Stimulated activated CD8-positive, alpha-beta memory T cell treated with anti-CD3 and anti-CD28 coated beads, Interleukin-2, amount 100 ng/mL, for 1 hour (primary cell): ENCODE measurements around the gene ZNF264.
"Not testable (repeated sequence)": the region's sequence is repeated elsewhere in the genome, so short reads cannot be mapped to it uniquely, and the experiment has no call there.

Source experiments
- DNase-seq, 2 donors: peaks; one replicate each; pipeline ENCODE4 v3.0.0-alpha.2; 2020; ENCODE audit warnings: low read depth in 2 of 2

Gene ZNF264

DNA sequence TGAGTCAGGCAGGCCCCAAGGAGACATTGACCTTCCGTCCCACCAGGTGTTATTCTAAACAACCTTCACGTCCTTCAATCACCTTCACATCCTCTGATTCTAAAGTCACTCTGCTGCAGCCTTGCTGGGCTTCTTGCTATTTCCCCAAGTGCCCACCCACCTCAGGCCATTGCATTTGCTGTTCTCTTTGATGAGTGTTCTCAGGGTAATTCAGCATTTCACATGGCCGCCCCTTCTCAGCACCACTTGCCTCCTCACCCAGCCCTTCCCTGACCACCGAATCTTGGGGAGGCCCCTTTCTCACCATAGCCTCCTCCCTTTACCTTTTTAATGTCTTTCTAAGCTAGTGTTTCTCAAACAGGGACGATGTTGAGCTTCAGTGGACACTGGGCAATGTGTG lies 53.8 kb downstream of the ZNF264 start:
- no peak for DNase-seq

DNA sequence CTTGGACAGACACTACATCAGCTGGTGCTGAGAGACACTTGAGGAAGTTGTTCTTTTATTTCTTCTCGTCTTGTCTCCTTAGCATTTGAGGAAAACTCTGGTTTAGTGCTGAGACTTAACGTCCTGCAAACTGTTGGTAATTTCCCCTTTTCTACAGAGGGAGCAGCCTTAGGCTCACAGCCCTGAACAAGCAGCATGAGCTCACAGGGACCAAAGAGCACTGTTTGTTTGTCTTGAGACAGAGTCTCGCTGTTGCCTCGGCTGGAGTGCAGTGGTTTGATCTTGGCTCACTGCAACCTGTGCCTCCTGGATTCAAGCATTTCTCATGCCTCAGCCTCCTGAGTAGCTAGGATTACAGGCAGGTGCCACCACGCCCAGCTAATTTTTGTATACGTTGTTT lies 54.7 kb downstream of the ZNF264 start:
- DNase-seq, result no peak

DNA sequence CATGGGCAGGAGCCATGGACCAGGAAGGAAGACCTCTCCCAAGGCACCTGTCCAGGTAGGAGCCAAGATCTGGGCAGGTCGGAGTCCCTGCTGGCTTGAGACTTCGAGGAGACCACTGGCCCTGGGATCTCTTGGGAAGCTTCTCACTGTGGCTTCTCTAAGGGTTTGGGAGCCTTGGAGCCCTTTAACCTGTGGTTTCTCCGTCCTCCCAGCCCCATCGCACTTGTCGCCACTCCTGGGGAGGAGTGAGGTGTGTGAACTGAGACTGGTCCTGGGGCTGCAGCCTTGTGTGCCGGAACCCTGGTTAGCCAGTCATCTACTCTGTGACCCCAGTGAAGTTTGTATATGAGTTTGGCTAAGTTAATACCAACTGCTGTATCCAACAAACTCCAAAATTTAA lies 57.3 kb downstream of the ZNF264 start:
- DNase-seq, result no peak

DNA sequence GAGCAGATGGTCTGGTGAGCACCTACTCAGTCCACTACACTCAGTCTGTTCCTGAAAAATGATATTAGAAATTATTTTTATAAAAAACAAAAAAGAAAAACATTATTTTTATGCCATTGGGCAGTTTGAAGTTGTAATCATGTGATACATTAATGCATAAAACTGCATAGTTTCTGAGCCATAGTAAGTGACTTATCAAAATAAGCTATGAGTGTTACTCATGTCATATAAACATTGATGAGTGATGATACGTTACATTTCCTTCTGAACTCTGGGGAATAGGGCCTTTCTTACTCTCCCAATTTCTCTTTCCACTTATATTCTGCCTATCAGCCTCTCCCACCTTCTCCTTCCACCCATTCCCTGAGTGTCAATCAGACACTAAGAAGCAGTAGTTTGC lies 58.0 kb downstream of the ZNF264 start:
- DNase-seq, result no peak

DNA sequence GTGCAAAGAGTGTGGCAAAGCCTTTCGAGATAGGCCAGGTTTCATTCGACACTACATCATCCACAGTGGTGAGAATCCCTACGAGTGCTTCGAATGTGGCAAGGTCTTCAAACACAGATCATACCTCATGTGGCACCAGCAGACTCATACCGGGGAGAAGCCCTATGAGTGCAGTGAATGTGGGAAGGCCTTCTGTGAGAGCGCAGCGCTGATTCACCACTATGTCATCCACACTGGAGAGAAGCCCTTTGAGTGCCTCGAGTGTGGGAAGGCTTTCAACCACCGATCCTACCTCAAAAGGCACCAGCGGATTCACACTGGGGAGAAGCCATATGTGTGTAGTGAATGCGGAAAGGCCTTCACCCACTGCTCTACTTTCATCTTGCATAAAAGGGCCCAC lies 62.5 kb downstream of the ZNF264 start:
- DNase-seq, result not testable (repeated sequence)

DNA sequence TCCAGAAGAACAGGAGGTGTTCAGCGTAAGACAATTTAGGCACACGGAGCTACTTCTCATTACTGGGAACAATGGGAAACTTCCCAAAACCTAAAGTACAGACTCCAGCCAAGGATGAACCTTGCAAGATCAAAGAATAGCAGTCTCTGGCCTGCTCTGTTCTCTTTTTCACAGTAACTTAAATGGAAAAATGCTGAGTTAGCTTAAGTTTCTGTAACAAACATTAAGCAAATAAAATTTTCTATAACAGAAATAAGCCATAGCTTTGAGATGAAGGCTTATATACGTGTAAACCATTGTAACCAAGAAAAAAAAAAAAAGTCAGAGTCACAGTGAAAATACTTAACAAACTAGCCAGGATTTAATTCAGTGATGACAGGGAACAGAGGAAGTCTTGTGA lies 70.7 kb downstream of the ZNF264 start:
- no peak for DNase-seq

DNA sequence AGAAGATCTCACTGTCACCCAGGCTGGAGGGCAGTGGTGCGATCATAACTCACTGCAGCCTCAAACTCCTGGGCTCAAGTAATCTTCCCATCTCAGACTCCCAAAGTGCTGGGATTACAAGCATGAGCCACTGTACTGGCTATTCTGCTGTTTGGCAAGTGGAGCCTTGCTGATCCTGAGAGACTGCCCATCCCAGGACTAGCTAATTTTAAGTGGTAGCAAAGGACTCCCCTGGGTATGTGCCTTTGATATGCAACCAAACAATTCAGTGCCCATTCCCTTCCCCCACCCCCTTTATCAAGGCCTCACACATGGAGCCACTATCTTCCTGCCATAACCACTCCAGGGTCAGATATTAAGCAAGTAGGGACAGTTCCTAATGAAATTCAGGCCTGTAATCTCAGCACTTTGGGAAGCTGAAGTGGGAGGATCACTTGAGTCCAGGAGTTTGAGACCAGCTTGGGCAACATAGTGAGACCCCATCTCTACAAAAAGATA lies 72.0 kb downstream of the ZNF264 start:
- no peak for DNase-seq

DNA sequence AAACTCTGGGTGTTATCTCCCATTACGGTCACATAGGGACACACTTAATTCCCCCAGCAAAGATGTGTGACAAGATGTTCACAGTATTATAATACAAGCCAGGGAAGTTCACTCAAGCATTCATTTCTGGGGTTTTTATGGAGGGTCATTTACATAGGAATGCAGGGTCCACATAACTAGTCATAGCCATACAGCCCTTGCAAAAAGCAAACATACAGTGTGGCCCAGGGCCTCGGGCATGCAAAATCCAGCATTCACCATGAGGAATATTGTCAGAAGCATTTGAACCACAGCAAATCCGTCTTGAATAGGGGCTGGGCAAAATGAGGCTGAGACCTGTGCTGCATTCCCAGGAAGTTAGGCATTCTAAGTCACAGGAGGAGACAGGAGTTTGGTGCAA lies 76.0 kb downstream of the ZNF264 start:
- no peak for DNase-seq

DNA sequence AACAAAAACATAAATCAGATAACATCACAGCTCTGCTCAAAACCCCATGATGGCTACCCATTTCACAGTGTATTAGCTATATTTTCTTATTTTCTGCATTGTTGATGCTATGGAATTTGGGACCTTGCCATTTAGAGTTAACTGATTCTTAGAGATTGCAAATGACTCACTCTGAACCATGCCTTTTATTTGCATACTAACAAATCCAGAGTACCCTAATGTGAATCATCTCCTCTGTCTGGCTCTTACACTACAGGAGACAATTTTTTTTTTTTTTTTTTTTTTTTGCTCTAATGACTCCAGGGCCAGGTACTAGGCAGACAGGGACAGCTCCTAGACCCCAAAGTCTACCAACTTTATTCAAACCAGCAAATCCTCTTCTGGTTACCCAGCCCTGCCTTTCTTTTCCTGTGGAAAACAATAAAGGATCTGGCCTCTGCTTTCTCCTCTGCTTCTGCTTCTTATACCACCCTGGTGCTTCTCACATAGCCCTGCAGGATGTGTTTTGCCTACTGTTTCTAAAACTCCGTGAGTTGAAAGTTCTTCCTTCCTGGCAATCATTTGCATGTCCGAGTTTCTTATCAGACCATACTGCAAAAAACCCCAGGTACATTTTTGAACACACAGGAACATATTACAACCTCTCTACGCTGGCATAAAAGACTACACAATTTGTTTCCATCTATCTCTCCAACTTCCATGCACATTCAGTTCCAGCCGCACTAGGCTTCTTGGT lies 78.4 kb downstream of the ZNF264 start:
- no peak for DNase-seq

DNA sequence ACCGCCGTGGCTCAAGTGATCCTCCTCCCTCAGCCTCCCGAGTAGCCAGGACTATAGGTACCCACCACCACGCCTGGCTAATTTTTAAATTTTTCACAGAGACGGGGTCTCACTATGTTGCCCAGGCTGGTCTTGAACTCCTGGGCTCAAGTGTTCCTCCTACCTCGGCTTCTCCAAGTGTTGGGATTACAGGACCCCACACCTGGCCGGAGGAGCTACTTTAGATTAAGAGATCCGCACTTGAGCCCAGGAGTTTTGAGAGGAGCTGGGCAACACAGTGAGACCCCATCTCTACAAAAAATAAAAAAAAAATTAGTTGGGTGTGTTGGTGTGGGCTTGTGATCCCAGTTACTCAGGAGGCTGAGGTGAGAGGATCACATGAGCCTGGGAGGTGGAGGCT lies 80.0 kb downstream of the ZNF264 start:
- DNase-seq, result no peak
